ENCODE results near the gene IL18R1. TPM values are rescaled to one million over a fixed set of nuclear protein-coding genes. Genes with fewer than 3 reads are reported as not detected.
A peak's percentile ranks its signal among the peaks of the same experiment; 100 is the strongest.

IL18R1 gene
- polyA plus RNA-seq, 4 donors: 2.2 to 5.2 (median 3.9) TPM

GRCh38 chr2:102391565-102391964 is 36.0 kb downstream of the IL18R1 start:
- WGBS, 3 donors: 81 to 94% (median 92%) methylated on average over 2 of the region's 2 CpGs
- Histone ChIP-seq H3K9me3 (ENCODE audit: control insufficient read depth in 2 of 2, insufficient read depth in 1 of 2, low read depth in 1 of 2, low read length in 1 of 2) (no peaks in the 10 kb centered on the region), H3K4me1 (ENCODE audit: control insufficient read depth in 3 of 3, insufficient read depth in 2 of 3, low read depth in 1 of 3, low read length in 2 of 3) (no peaks in the 10 kb centered on the region), H3K36me3 (ENCODE audit: control insufficient read depth in 3 of 3, insufficient read depth in 2 of 3, low read depth in 1 of 3, low read length in 3 of 3) (no peaks in the 10 kb centered on the region), H3K27me3 (ENCODE audit: control insufficient read depth in 3 of 3, insufficient read depth in 3 of 3, low read length in 3 of 3) (no peaks in the 10 kb centered on the region), H3K27ac (ENCODE audit: low read depth in 1 of 3, low read length in 2 of 3) (no peak overlapping the region), H3K4me3 (ENCODE audit: low read depth in 1 of 3, low read length in 3 of 3) (no peak overlapping the region)
- peak in 1 of 2 donors; percentile 37 for DNase-seq
- FAIRE-seq: no peak

GRCh38 chr2:102392096-102392495 is 36.5 kb downstream of the IL18R1 start:
- no peaks in the 10 kb centered on the region for H3K36me3 ChIP-seq (ENCODE audit: control insufficient read depth in 3 of 3, insufficient read depth in 2 of 3, low read depth in 1 of 3, low read length in 3 of 3)
- H3K27ac ChIP-seq (ENCODE audit: low read depth in 1 of 3, low read length in 2 of 3): no peak overlapping the region
- DNase-seq (no peak), FAIRE-seq (no peak)
- H3K9me3 ChIP-seq (ENCODE audit: control insufficient read depth in 2 of 2, insufficient read depth in 1 of 2, low read depth in 1 of 2, low read length in 1 of 2): no peaks in the 10 kb centered on the region
- no peak overlapping the region for H3K4me3 ChIP-seq (ENCODE audit: low read depth in 1 of 3, low read length in 3 of 3)
- no peaks in the 10 kb centered on the region for H3K27me3 ChIP-seq (ENCODE audit: control insufficient read depth in 3 of 3, insufficient read depth in 3 of 3, low read length in 3 of 3)
- WGBS, 3 donors: 78 to 80% (median 78%) methylated on average over 3 of the region's 3 CpGs
- no peaks in the 10 kb centered on the region for H3K4me1 ChIP-seq (ENCODE audit: control insufficient read depth in 3 of 3, insufficient read depth in 2 of 3, low read depth in 1 of 3, low read length in 2 of 3)

GRCh38 chr2:102392942-102393341 is 37.3 kb downstream of the IL18R1 start:
- Histone ChIP-seq H3K4me3 (ENCODE audit: low read depth in 1 of 3, low read length in 3 of 3) (no peak overlapping the region), H3K4me1 (ENCODE audit: control insufficient read depth in 3 of 3, insufficient read depth in 2 of 3, low read depth in 1 of 3, low read length in 2 of 3) (no peaks in the 10 kb centered on the region), H3K27ac (ENCODE audit: low read depth in 1 of 3, low read length in 2 of 3) (no peak overlapping the region), H3K27me3 (ENCODE audit: control insufficient read depth in 3 of 3, insufficient read depth in 3 of 3, low read length in 3 of 3) (no peaks in the 10 kb centered on the region), H3K9me3 (ENCODE audit: control insufficient read depth in 2 of 2, insufficient read depth in 1 of 2, low read depth in 1 of 2, low read length in 1 of 2) (no peaks in the 10 kb centered on the region), H3K36me3 (ENCODE audit: control insufficient read depth in 3 of 3, insufficient read depth in 2 of 3, low read depth in 1 of 3, low read length in 3 of 3) (no peaks in the 10 kb centered on the region)
- no peak for DNase-seq
- WGBS, 3 donors: 46 to 56% (median 50%) methylated on average over 1 of the region's 1 CpG
- peak; percentile 91 for FAIRE-seq

GRCh38 chr2:102396012-102396411 is 40.4 kb downstream of the IL18R1 start:
- Histone ChIP-seq H3K9me3 (ENCODE audit: control insufficient read depth in 2 of 2, insufficient read depth in 1 of 2, low read depth in 1 of 2, low read length in 1 of 2) (no peaks in the 10 kb centered on the region), H3K27ac (ENCODE audit: low read depth in 1 of 3, low read length in 2 of 3) (no peak overlapping the region), H3K4me3 (ENCODE audit: low read depth in 1 of 3, low read length in 3 of 3) (no peak overlapping the region), H3K4me1 (ENCODE audit: control insufficient read depth in 3 of 3, insufficient read depth in 2 of 3, low read depth in 1 of 3, low read length in 2 of 3) (no peaks in the 10 kb centered on the region), H3K36me3 (ENCODE audit: control insufficient read depth in 3 of 3, insufficient read depth in 2 of 3, low read depth in 1 of 3, low read length in 3 of 3) (no peaks in the 10 kb centered on the region), H3K27me3 (ENCODE audit: control insufficient read depth in 3 of 3, insufficient read depth in 3 of 3, low read length in 3 of 3) (no peaks in the 10 kb centered on the region)
- 75 to 94% (median 88%) methylated on average over 2 of the region's 2 CpGs for WGBS, 3 donors
- FAIRE-seq (no peak), DNase-seq (no peak)

- 78 to 92% (median 90%) methylated on average over 6 of the region's 6 CpGs for WGBS, 3 donors
- H3K4me3 ChIP-seq (ENCODE audit: low read depth in 1 of 3, low read length in 3 of 3): no peak overlapping the region
- no peak overlapping the region for H3K27ac ChIP-seq (ENCODE audit: low read depth in 1 of 3, low read length in 2 of 3)
- H3K4me1 ChIP-seq (ENCODE audit: control insufficient read depth in 3 of 3, insufficient read depth in 2 of 3, low read depth in 1 of 3, low read length in 2 of 3): no peaks in the 10 kb centered on the region
- no peaks in the 10 kb centered on the region for H3K27me3 ChIP-seq (ENCODE audit: control insufficient read depth in 3 of 3, insufficient read depth in 3 of 3, low read length in 3 of 3)
- DNase-seq (no peak), FAIRE-seq (no peak)
- no peaks in the 10 kb centered on the region for H3K36me3 ChIP-seq (ENCODE audit: control insufficient read depth in 3 of 3, insufficient read depth in 2 of 3, low read depth in 1 of 3, low read length in 3 of 3)
- H3K9me3 ChIP-seq (ENCODE audit: control insufficient read depth in 2 of 2, insufficient read depth in 1 of 2, low read depth in 1 of 2, low read length in 1 of 2): no peaks in the 10 kb centered on the region
These were observed 41.6 kb downstream of the IL18R1 start for GRCh38 chr2:102397209-102397608.

GRCh38 chr2:102399499-102400141 is 44.0 kb downstream of the IL18R1 start:
- WGBS, 3 donors: 64 to 77% (median 69%) methylated on average over 7 of the region's 7 CpGs
- Histone ChIP-seq H3K4me3 (ENCODE audit: low read depth in 1 of 3, low read length in 3 of 3) (no peak overlapping the region), H3K4me1 (ENCODE audit: control insufficient read depth in 3 of 3, insufficient read depth in 2 of 3, low read depth in 1 of 3, low read length in 2 of 3) (no peaks in the 10 kb centered on the region), H3K36me3 (ENCODE audit: control insufficient read depth in 3 of 3, insufficient read depth in 2 of 3, low read depth in 1 of 3, low read length in 3 of 3) (no peaks in the 10 kb centered on the region), H3K27me3 (ENCODE audit: control insufficient read depth in 3 of 3, insufficient read depth in 3 of 3, low read length in 3 of 3) (no peaks in the 10 kb centered on the region), H3K9me3 (ENCODE audit: control insufficient read depth in 2 of 2, insufficient read depth in 1 of 2, low read depth in 1 of 2, low read length in 1 of 2) (no peaks in the 10 kb centered on the region), H3K27ac (ENCODE audit: low read depth in 1 of 3, low read length in 2 of 3) (no peak overlapping the region)
- peak in 1 of 2 donors; percentile 8 for DNase-seq
- no peak for FAIRE-seq

GRCh38 chr2:102401456-102401855 is 45.9 kb downstream of the IL18R1 start:
- no peaks in the 10 kb centered on the region for H3K9me3 ChIP-seq (ENCODE audit: control insufficient read depth in 2 of 2, insufficient read depth in 1 of 2, low read depth in 1 of 2, low read length in 1 of 2)
- no peaks in the 10 kb centered on the region for H3K36me3 ChIP-seq (ENCODE audit: control insufficient read depth in 3 of 3, insufficient read depth in 2 of 3, low read depth in 1 of 3, low read length in 3 of 3)
- H3K27me3 ChIP-seq (ENCODE audit: control insufficient read depth in 3 of 3, insufficient read depth in 3 of 3, low read length in 3 of 3): no peaks in the 10 kb centered on the region
- no peak overlapping the region for H3K4me3 ChIP-seq (ENCODE audit: low read depth in 1 of 3, low read length in 3 of 3)
- no peak for DNase-seq
- H3K4me1 ChIP-seq (ENCODE audit: control insufficient read depth in 3 of 3, insufficient read depth in 2 of 3, low read depth in 1 of 3, low read length in 2 of 3): no peaks in the 10 kb centered on the region
- FAIRE-seq: no peak
- no peak overlapping the region for H3K27ac ChIP-seq (ENCODE audit: low read depth in 1 of 3, low read length in 2 of 3)

GRCh38 chr2:102401865-102402264 is 46.3 kb downstream of the IL18R1 start:
- DNase-seq (no peak), FAIRE-seq (no peak)
- H3K4me3 ChIP-seq (ENCODE audit: low read depth in 1 of 3, low read length in 3 of 3): no peak overlapping the region
- H3K36me3 ChIP-seq (ENCODE audit: control insufficient read depth in 3 of 3, insufficient read depth in 2 of 3, low read depth in 1 of 3, low read length in 3 of 3): no peaks in the 10 kb centered on the region
- H3K9me3 ChIP-seq (ENCODE audit: control insufficient read depth in 2 of 2, insufficient read depth in 1 of 2, low read depth in 1 of 2, low read length in 1 of 2): no peaks in the 10 kb centered on the region
- H3K27me3 ChIP-seq (ENCODE audit: control insufficient read depth in 3 of 3, insufficient read depth in 3 of 3, low read length in 3 of 3): no peaks in the 10 kb centered on the region
- H3K27ac ChIP-seq (ENCODE audit: low read depth in 1 of 3, low read length in 2 of 3): no peak overlapping the region
- no peaks in the 10 kb centered on the region for H3K4me1 ChIP-seq (ENCODE audit: control insufficient read depth in 3 of 3, insufficient read depth in 2 of 3, low read depth in 1 of 3, low read length in 2 of 3)
- WGBS, 3 donors: 89 to 93% (median 91%) methylated on average over 2 of the region's 2 CpGs

GRCh38 chr2:102410952-102411351 is 55.4 kb downstream of the IL18R1 start:
- no peak for DNase-seq
- Histone ChIP-seq H3K4me3 (ENCODE audit: low read depth in 1 of 3, low read length in 3 of 3) (no peak overlapping the region), H3K9me3 (ENCODE audit: control insufficient read depth in 2 of 2, insufficient read depth in 1 of 2, low read depth in 1 of 2, low read length in 1 of 2) (peaks cover 0 to 12% of the 10 kb centered on the region in 2 donors), H3K27me3 (ENCODE audit: control insufficient read depth in 3 of 3, insufficient read depth in 3 of 3, low read length in 3 of 3) (no peaks in the 10 kb centered on the region), H3K4me1 (ENCODE audit: control insufficient read depth in 3 of 3, insufficient read depth in 2 of 3, low read depth in 1 of 3, low read length in 2 of 3) (no peaks in the 10 kb centered on the region), H3K36me3 (ENCODE audit: control insufficient read depth in 3 of 3, insufficient read depth in 2 of 3, low read depth in 1 of 3, low read length in 3 of 3) (no peaks in the 10 kb centered on the region), H3K27ac (ENCODE audit: low read depth in 1 of 3, low read length in 2 of 3) (no peak overlapping the region)
- 80 to 93% (median 88%) methylated on average over 3 of the region's 3 CpGs for WGBS, 3 donors
- no peak for FAIRE-seq
